K562 (cell line): Measurements from ENCODE around the gene GPR162. TPM values are rescaled to one million over a fixed set of nuclear protein-coding genes. Genes with fewer than 3 reads are reported as not detected.

Source experiments
- ARID1B ChIP-seq: fragments of 450-650 bp; IDR thresholded peaks from 2 replicates; pipeline ENCODE4 v1.6.1; 2016; ENCODE audit warnings: antibody characterized with exemption, mild to moderate bottlenecking, inconsistent platforms
- FOXM1 ChIP-seq, 2 experiments: fragments of 450-650 bp in 1 of 2; sonication (generic) in 1 of 2; formaldehyde crosslinking in 1 of 2; IDR thresholded peaks; 2 replicates each; pipeline versions ENCODE4 v1.6.1 to v1.9.0; 2017 to 2022; ENCODE audit warnings: low read depth in 2 of 2, mild to moderate bottlenecking in 2 of 2, missing genetic modification reagents in 1 of 2, moderate library complexity in 1 of 2
- HDAC6 ChIP-seq: IDR thresholded peaks from 2 replicates; pipeline ENCODE4 v1.6.1; 2012; ENCODE audit warnings: low read depth, mild to moderate bottlenecking, control low read depth, inconsistent platforms, low read length, moderate library complexity
- MAFF ChIP-seq: IDR thresholded peaks from 2 replicates; pipeline ENCODE4 v1.6.1; 2012; ENCODE audit warnings: low read length, improper control_type of control experiment
- MCM7 ChIP-seq, 2 experiments: fragments of 450-650 bp; IDR thresholded peaks; 2 replicates each; pipeline ENCODE4 v1.6.1; 2016 to 2018
- NR4A1 ChIP-seq, 2 experiments: fragments of 250-450 bp in 1 of 2; fragments of 450-650 bp in 1 of 2; sonication (Bioruptor Pico) in 1 of 2; IDR thresholded peaks; 2 replicates each; pipeline versions ENCODE4 v1.4.0 to v1.6.1; 2016 to 2020; ENCODE audit warnings: mild to moderate bottlenecking in 2 of 2, missing compliant biosample characterization in 1 of 2, missing genetic modification characterization in 1 of 2, moderate library complexity in 1 of 2
- PCBP1 ChIP-seq: fragments of 200-400 bp; formaldehyde crosslinking; IDR thresholded peaks from 2 replicates; pipeline ENCODE4 v1.6.1; 2018; ENCODE audit warnings: mild to moderate bottlenecking, low read depth, low read length; ENCODE audit not compliant: poor library complexity, severe bottlenecking
- SMARCA5 ChIP-seq: fragments of 450-650 bp; IDR thresholded peaks from 2 replicates; pipeline ENCODE4 v1.6.1; 2016
- ZNF239 ChIP-seq: fragments of 250-450 bp; sonication (Bioruptor Pico); IDR thresholded peaks from 2 replicates; pipeline ENCODE4 v1.4.0; 2020; ENCODE audit warnings: mild to moderate bottlenecking
- ZNF707 ChIP-seq: fragments of 250-450 bp; sonication (Bioruptor Pico); conservative IDR thresholded peaks from 2 replicates; pipeline ENCODE4 v1.8.0; 2022; ENCODE audit warnings: inconsistent platforms, mild to moderate bottlenecking, moderate library complexity
- polyA plus RNA-seq, 8 experiments: library from polyadenylated mRNA; depleted of rRNA in 4 of 8; stranded (reverse) in 5 of 8; unstranded in 3 of 8; fragments of >200 nt; fragmentation: Nextera tagmentation in 2 of 8; fragmentation: Illumina TruSeq in 1 of 8; extraction: Ambion mirVana in 2 of 8; extraction: Trizol in 1 of 8; gene quantifications; 2 replicates each; pipeline versions ENCODE4 v1.2.1 to v1.2.3, GENCODE V29; 2011 to 2014; ENCODE audit warnings: inconsistent platforms in 1 of 8, missing spikeins in 1 of 8
- total RNA-seq, 7 experiments: library from RNA; depleted of rRNA in 6 of 7; stranded (reverse); fragments of >200 nt in 6 of 7; fragmentation: Illumina TruSeq in 2 of 7; extraction: Trizol in 2 of 7; gene quantifications; 2 replicates each; pipeline versions ENCODE4 v1.2.1 to v1.2.3, GENCODE V29; 2011 to 2021; ENCODE audit warnings: low replicate concordance in 1 of 7
- TF ChIP-seq, protein P1 (sequence below): sonication (generic); formaldehyde crosslinking; IDR thresholded peaks from 2 replicates; pipeline ENCODE4 v1.8.0; 2022; ENCODE audit warnings: mild to moderate bottlenecking, low read depth, missing genetic modification reagents
- TF ChIP-seq, protein P2 (sequence below): fragments of 250-450 bp; sonication (Bioruptor Pico); IDR thresholded peaks from 2 replicates; pipeline ENCODE4 v1.8.0; 2021; ENCODE audit warnings: moderate library complexity, mild to moderate bottlenecking, inconsistent platforms
- TF ChIP-seq, protein P3 (sequence below): fragments of 450-650 bp; IDR thresholded peaks from 2 replicates; pipeline ENCODE4 v1.6.1; 2016; ENCODE audit warnings: low read depth, mild to moderate bottlenecking, moderate library complexity
- TF ChIP-seq, protein P4 (sequence below): fragments of 150-350 bp; conservative IDR thresholded peaks from 2 replicates; pipeline ENCODE4 v1.6.1; 2014; ENCODE audit warnings: low read length
- TF ChIP-seq, protein P5 (sequence below): fragments of 450-650 bp; IDR thresholded peaks from 2 replicates; pipeline ENCODE4 v1.6.1; 2016; ENCODE audit warnings: borderline replicate concordance

Gene GPR162
- total and polyA plus RNA-seq, 9 of the 15 experiments (the other 6 are each of a cell fraction or from before 2014, with no cell fraction given) = 0.65 to 1.8 (median 1.1) TPM; not detected in 2

DNA sequence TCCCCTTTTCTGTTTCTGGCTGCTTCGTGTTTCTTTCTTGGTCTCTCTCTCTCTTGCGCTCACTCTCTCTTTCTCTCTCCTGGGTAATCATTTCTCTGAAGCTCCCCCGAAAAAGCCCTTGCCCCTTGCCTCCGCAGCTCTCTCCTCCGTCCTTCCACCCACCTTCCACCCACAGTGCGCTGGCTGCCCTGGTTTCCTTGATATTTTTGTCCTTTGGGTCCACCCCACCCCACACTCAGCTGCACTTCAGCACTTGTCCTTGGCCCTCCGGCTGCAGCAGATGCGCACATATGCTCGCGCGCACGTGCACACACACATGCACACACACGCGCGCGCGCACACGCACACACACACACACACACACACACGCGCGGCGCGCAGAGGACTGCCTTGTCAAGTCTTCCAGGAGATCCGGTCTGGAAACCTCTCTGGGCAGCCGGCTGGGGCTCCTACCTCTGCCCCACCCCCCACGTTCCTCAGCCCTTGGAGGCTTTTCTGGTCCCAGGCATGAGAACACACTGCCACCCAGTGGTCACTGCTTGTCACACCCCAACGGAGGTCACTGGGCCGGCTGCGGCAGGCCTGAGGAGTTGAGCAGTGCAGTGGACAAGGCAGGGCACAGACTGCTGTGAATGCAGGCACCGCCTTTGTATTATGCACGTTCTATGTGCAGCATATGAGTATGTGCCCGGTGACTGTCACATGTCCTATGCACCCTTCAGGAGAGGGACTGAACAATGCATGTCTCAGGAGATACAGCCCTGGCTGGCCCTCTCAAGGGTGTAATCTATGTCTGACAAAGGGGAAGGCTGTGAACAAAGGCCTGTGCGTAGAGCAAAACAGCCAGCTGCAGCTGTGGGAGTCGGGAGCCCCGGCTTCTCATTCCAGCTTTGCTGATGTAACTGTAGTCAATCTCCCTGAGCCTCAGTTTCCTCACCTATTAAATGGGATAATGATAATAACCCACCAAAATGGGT lies 42.8 kb upstream of the GPR162 start (continued):
- TF ChIP-seq ZNF239 (CRISPR knock-in tag) (no peak), NR4A1 (CRISPR knock-in tag; IDR thresholded peaks at IDR 0.05) (no peak), NR4A1 (tag; IDR thresholded peaks at IDR 0.05) (no peak), ZNF707 (CRISPR knock-in tag) (no peak), FOXM1 (IDR thresholded peaks at IDR 0.05; ENCODE audit: low read depth) (no peak), FOXM1 (CRISPR knock-in tag; IDR thresholded peaks at IDR 0.05; ENCODE audit: low read depth) (no peak), SMARCA5 (no peak), MAFF (no peak), ARID1B (peak; percentile 74), MCM7 (IDR thresholded peaks at IDR 0.05) (no peak), HDAC6 (no peak), PCBP1 (no peak)
- TF ChIP-seq, protein P1, sequence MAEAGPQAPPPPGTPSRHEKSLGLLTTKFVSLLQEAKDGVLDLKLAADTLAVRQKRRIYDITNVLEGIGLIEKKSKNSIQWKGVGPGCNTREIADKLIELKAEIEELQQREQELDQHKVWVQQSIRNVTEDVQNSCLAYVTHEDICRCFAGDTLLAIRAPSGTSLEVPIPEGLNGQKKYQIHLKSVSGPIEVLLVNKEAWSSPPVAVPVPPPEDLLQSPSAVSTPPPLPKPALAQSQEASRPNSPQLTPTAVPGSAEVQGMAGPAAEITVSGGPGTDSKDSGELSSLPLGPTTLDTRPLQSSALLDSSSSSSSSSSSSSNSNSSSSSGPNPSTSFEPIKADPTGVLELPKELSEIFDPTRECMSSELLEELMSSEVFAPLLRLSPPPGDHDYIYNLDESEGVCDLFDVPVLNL (CRISPR knock-in tag) = no peak
- TF ChIP-seq, protein P2, sequence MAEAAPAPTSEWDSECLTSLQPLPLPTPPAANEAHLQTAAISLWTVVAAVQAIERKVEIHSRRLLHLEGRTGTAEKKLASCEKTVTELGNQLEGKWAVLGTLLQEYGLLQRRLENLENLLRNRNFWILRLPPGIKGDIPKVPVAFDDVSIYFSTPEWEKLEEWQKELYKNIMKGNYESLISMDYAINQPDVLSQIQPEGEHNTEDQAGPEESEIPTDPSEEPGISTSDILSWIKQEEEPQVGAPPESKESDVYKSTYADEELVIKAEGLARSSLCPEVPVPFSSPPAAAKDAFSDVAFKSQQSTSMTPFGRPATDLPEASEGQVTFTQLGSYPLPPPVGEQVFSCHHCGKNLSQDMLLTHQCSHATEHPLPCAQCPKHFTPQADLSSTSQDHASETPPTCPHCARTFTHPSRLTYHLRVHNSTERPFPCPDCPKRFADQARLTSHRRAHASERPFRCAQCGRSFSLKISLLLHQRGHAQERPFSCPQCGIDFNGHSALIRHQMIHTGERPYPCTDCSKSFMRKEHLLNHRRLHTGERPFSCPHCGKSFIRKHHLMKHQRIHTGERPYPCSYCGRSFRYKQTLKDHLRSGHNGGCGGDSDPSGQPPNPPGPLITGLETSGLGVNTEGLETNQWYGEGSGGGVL (CRISPR knock-in tag) = no peak
- TF ChIP-seq, protein P3, sequence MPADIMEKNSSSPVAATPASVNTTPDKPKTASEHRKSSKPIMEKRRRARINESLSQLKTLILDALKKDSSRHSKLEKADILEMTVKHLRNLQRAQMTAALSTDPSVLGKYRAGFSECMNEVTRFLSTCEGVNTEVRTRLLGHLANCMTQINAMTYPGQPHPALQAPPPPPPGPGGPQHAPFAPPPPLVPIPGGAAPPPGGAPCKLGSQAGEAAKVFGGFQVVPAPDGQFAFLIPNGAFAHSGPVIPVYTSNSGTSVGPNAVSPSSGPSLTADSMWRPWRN = no peak
- TF ChIP-seq, protein P4, sequence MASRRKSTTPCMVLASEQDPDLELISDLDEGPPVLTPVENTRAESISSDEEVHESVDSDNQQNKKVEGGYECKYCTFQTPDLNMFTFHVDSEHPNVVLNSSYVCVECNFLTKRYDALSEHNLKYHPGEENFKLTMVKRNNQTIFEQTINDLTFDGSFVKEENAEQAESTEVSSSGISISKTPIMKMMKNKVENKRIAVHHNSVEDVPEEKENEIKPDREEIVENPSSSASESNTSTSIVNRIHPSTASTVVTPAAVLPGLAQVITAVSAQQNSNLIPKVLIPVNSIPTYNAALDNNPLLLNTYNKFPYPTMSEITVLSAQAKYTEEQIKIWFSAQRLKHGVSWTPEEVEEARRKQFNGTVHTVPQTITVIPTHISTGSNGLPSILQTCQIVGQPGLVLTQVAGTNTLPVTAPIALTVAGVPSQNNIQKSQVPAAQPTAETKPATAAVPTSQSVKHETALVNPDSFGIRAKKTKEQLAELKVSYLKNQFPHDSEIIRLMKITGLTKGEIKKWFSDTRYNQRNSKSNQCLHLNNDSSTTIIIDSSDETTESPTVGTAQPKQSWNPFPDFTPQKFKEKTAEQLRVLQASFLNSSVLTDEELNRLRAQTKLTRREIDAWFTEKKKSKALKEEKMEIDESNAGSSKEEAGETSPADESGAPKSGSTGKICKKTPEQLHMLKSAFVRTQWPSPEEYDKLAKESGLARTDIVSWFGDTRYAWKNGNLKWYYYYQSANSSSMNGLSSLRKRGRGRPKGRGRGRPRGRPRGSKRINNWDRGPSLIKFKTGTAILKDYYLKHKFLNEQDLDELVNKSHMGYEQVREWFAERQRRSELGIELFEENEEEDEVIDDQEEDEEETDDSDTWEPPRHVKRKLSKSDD = 0 out of 2 replicates have a peak, but pooled peaks have one; percentile 57
- TF ChIP-seq, protein P5, sequence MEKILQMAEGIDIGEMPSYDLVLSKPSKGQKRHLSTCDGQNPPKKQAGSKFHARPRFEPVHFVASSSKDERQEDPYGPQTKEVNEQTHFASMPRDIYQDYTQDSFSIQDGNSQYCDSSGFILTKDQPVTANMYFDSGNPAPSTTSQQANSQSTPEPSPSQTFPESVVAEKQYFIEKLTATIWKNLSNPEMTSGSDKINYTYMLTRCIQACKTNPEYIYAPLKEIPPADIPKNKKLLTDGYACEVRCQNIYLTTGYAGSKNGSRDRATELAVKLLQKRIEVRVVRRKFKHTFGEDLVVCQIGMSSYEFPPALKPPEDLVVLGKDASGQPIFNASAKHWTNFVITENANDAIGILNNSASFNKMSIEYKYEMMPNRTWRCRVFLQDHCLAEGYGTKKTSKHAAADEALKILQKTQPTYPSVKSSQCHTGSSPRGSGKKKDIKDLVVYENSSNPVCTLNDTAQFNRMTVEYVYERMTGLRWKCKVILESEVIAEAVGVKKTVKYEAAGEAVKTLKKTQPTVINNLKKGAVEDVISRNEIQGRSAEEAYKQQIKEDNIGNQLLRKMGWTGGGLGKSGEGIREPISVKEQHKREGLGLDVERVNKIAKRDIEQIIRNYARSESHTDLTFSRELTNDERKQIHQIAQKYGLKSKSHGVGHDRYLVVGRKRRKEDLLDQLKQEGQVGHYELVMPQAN = peak; percentile 92
